ENCODE measurements around the gene FASN. TPM values are rescaled to one million over a fixed set of nuclear protein-coding genes. Genes with fewer than 3 reads are reported as not detected.

The FASN gene
- total and polyA plus RNA-seq, 2 of the 13 experiments (the other 11 are each of a cell fraction or from before 2014, with no cell fraction given), result 51.7 to 101 TPM

- TF ChIP-seq ZNF550 (CRISPR knock-in tag; IDR thresholded peaks at IDR 0.05; ENCODE audit: borderline replicate concordance), result peak; percentile 33; the same call in 1 of the 2 replicates
- TF ChIP-seq ZNF276 (CRISPR knock-in tag; IDR thresholded peaks at IDR 0.05; ENCODE audit: low read depth), result no peak; the same call in 1 of the 2 replicates
- peak; percentile 94 for TF ChIP-seq SAP130 (CRISPR knock-in tag; IDR thresholded peaks at IDR 0.05; ENCODE audit: low read depth)
- TF ChIP-seq ZNF646 (CRISPR knock-in tag; IDR thresholded peaks at IDR 0.05), result no peak
- 0 out of 2 replicates have a peak, but pooled peaks have one; percentile 42 for TF ChIP-seq ZHX2 (IDR thresholded peaks at IDR 0.05; ENCODE audit: low read depth)
- TF ChIP-seq ZHX2 (CRISPR knock-in tag; IDR thresholded peaks at IDR 0.05; ENCODE audit: borderline replicate concordance), result no peak
- peak; percentile 61 for TF ChIP-seq SKIL (CRISPR knock-in tag; IDR thresholded peaks at IDR 0.05; ENCODE audit: borderline replicate concordance)
- TF ChIP-seq ZNF24 (IDR thresholded peaks at IDR 0.05), result no peak
- TF ChIP-seq SMARCC2 (IDR thresholded peaks at IDR 0.05), result no peak
- peak; percentile 62; the same call in 1 of the 2 replicates for TF ChIP-seq STAT5B (CRISPR knock-in tag; IDR thresholded peaks at IDR 0.05)
- TF ChIP-seq TOE1 (CRISPR knock-in tag; IDR thresholded peaks at IDR 0.05), result no peak
Measured at GRCh38 chr17:82101767-82102679, 4.0 kb upstream of the FASN start (continued).

Measured in HepG2 (cell line).